K562 (cell line): Measurements from ENCODE around the gene PTGR3. TPM values are rescaled to one million over a fixed set of nuclear protein-coding genes. Genes with fewer than 3 reads are reported as not detected.

Source experiments
- ATAC-seq: fragments of 200-7000 bp; cut with Tn5 transposase; 3 replicates; pipeline ENCODE4 v1.9.1; 2020; ENCODE audit warnings: moderate library complexity
- BruUV-seq: library from RNA; stranded (reverse); fragments of 400-500 nt; replicated peaks from 2 replicates; lab custom pipeline; 2021; lab: Mats Ljungman, UMichigan
- CTCF ChIA-PET: fragments of 300-600 bp; formaldehyde crosslinking; extraction: SDS; loops from one replicate; lab custom pipeline; 2021; ENCODE audit warnings: low intra/inter-chr PET ratio; lab: Yijun Ruan, JAX
- POLR2A ChIA-PET: fragments of 300-600, 350-650 bp; sonication (Branson Sonifier 250); formaldehyde crosslinking; extraction: SDS; loops from one replicate; lab custom pipeline; 2021; ENCODE audit warnings: antibody characterized with exemption, inconsistent platforms; lab: Yijun Ruan, JAX
- DNase-seq, 4 experiments: peaks; one replicate each; pipeline versions ENCODE4 v3.0.0 to v3.0.0-alpha.2; 2011 to 2018; ENCODE audit warnings: low spot score in 3 of 4, mixed read lengths in 3 of 4; ENCODE audit errors: extremely low read depth in 1 of 4
- FAIRE-seq: peaks from 2 replicates; lab custom pipeline; 2011; peaks lifted over from hg19 to GRCh38; lab: Jason Lieb, UNC
- H2AFZ ChIP-seq: 2 replicates; pipeline ENCODE4 v1.6.0; 2011; ENCODE audit warnings: low read depth, low read length, control low read depth, inconsistent platforms
- H3K27ac ChIP-seq: fragments of 200-600 bp; 3 replicates; pipeline ENCODE4 v1.8.0; 2011; ENCODE audit warnings: low read depth, mild to moderate bottlenecking, control low read depth, inconsistent platforms, low read length, moderate library complexity, mixed read lengths; ENCODE audit errors: extremely low read depth
- H3K27me3 ChIP-seq, 2 experiments: fragments of 300-600 bp in 1 of 2; 2 replicates in 1 of 2; 3 replicates in 1 of 2; pipeline versions ENCODE4 v1.6.0 to v1.8.0; 2011; ENCODE audit warnings: inconsistent platforms in 2 of 2, low read length in 2 of 2, mild to moderate bottlenecking in 1 of 2, mixed read lengths in 1 of 2, moderate library complexity in 1 of 2; ENCODE audit not compliant: control insufficient read depth in 2 of 2, insufficient read depth in 2 of 2
- H3K36me3 ChIP-seq: fragments of 300-600 bp; 3 replicates; pipeline ENCODE4 v1.8.0; 2011; ENCODE audit warnings: mild to moderate bottlenecking, low read length, inconsistent platforms; ENCODE audit not compliant: control insufficient read depth, insufficient read depth
- H3K4me1 ChIP-seq, 2 experiments: fragments of 200-600 bp in 1 of 2; replicated peaks in 1 of 2; 2 replicates in 1 of 2; 3 replicates in 1 of 2; pipeline versions ENCODE4 v1.5.1 to v1.8.0; 2011; ENCODE audit warnings: inconsistent platforms in 2 of 2, low read length in 2 of 2, mild to moderate bottlenecking in 1 of 2, mixed read lengths in 1 of 2, moderate library complexity in 1 of 2; ENCODE audit not compliant: control insufficient read depth in 2 of 2, insufficient read depth in 2 of 2
- H3K4me2 ChIP-seq: 2 replicates; pipeline ENCODE4 v1.6.1; 2011; ENCODE audit warnings: low read length, control low read depth, inconsistent platforms, mixed read lengths; ENCODE audit not compliant: insufficient read depth
- H3K4me3 ChIP-seq: fragments of 200-600 bp; sonication (generic), shearing (Covaris generic); 2 replicates; pipeline ENCODE4 v1.5.1; 2016; ENCODE audit warnings: control low read depth, inconsistent platforms
- H3K79me2 ChIP-seq: fragments of 200-600 bp; 3 replicates; pipeline ENCODE4 v1.8.0; 2011; ENCODE audit warnings: low read length, inconsistent platforms; ENCODE audit not compliant: control insufficient read depth, insufficient read depth
- H3K9ac ChIP-seq, 2 experiments: 2 replicates each; pipeline versions ENCODE4 v1.6.0 to v1.6.1; 2011; ENCODE audit warnings: low read depth in 2 of 2, low read length in 2 of 2, control low read depth in 1 of 2, inconsistent platforms in 1 of 2, mild to moderate bottlenecking in 1 of 2, mixed read lengths in 1 of 2; ENCODE audit not compliant: insufficient read depth in 1 of 2
- H3K9me1 ChIP-seq: one replicate; pipeline ENCODE4 v1.6.0; 2011; ENCODE audit warnings: inconsistent platforms, mild to moderate bottlenecking, low read length, moderate library complexity; ENCODE audit not compliant: control insufficient read depth, insufficient read depth
- H3K9me3 ChIP-seq: replicated peaks from 2 replicates; pipeline ENCODE4 v1.5.1; 2011; ENCODE audit warnings: low read depth, low read length, inconsistent platforms; ENCODE audit not compliant: control insufficient read depth, insufficient read depth
- H4K20me1 ChIP-seq: replicated peaks from 2 replicates; pipeline ENCODE4 v1.6.1; 2011; ENCODE audit warnings: low read length, inconsistent platforms, mixed read lengths; ENCODE audit not compliant: control insufficient read depth, insufficient read depth
- BRCA1 ChIP-seq, 2 experiments: fragments of 450-650 bp in 1 of 2; sonication (generic) in 1 of 2; formaldehyde crosslinking in 1 of 2; IDR thresholded peaks; 2 replicates each; pipeline versions ENCODE4 v1.5.0 to v1.6.1; 2017 to 2020; ENCODE audit warnings: mild to moderate bottlenecking in 1 of 2, missing genetic modification reagents in 1 of 2
- BRF2 ChIP-seq: IDR thresholded peaks from 3 replicates; pipeline ENCODE4 v1.6.1; 2011; ENCODE audit warnings: borderline replicate concordance, mild to moderate bottlenecking; ENCODE audit not compliant: insufficient read length, insufficient read depth
- EGR1 ChIP-seq: fragments of 450-650 bp; conservative IDR thresholded peaks from 2 replicates; pipeline ENCODE4 v1.6.1; 2017; ENCODE audit warnings: mild to moderate bottlenecking
- NCOA4 ChIP-seq: fragments of 450-650 bp; IDR thresholded peaks from 2 replicates; pipeline ENCODE4 v1.6.1; 2018; ENCODE audit warnings: mild to moderate bottlenecking; ENCODE audit not compliant: partially characterized antibody
- SP2 ChIP-seq: IDR thresholded peaks from 2 replicates; pipeline ENCODE4 v1.6.1; 2011; ENCODE audit warnings: mild to moderate bottlenecking, low read depth, low read length, moderate library complexity; ENCODE audit not compliant: poor library complexity, severe bottlenecking; ENCODE audit errors: extremely low read depth
- TARDBP ChIP-seq: fragments of 450-650 bp; IDR thresholded peaks from 2 replicates; pipeline ENCODE4 v1.6.1; 2016
- WGBS: fragments of 100-300 bp; shearing (Covaris generic); methylation state at CpG from one replicate; pipeline ENCODE4 v1.1.6; 2016; ENCODE audit warnings: low coverage, mixed read lengths; ENCODE audit not compliant: insufficient coverage; ENCODE audit errors: missing lambda C conversion rate; 5-methylcytosine and 5-hydroxymethylcytosine counted together
- in situ Hi-C: fragments of 300-500 bp; cut with MboI; formaldehyde crosslinking; loops from 4 replicates; pipeline ENCODE4 v1.15.0; 2018; ENCODE audit warnings: inconsistent platforms, mixed read lengths
- intact Hi-C: fragments of 100-400 bp; cut with micrococcal nuclease; formaldehyde crosslinking; loops from 2 replicates; pipeline ENCODE4 v1.14.2; 2022
- polyA plus RNA-seq, 8 experiments: library from polyadenylated mRNA; depleted of rRNA in 4 of 8; stranded (reverse) in 5 of 8; unstranded in 3 of 8; fragments of >200 nt; fragmentation: Nextera tagmentation in 2 of 8; fragmentation: Illumina TruSeq in 1 of 8; extraction: Ambion mirVana in 2 of 8; extraction: Trizol in 1 of 8; gene quantifications; 2 replicates each; pipeline versions ENCODE4 v1.2.1 to v1.2.3, GENCODE V29; 2011 to 2014; ENCODE audit warnings: inconsistent platforms in 1 of 8, missing spikeins in 1 of 8
- total RNA-seq, 7 experiments: library from RNA; depleted of rRNA in 6 of 7; stranded (reverse); fragments of >200 nt in 6 of 7; fragmentation: Illumina TruSeq in 2 of 7; extraction: Trizol in 2 of 7; gene quantifications; 2 replicates each; pipeline versions ENCODE4 v1.2.1 to v1.2.3, GENCODE V29; 2011 to 2021; ENCODE audit warnings: low replicate concordance in 1 of 7
- TF ChIP-seq, protein P1 (sequence below): fragments of 450-650 bp; conservative IDR thresholded peaks from 2 replicates; pipeline ENCODE4 v1.6.1; 2016; ENCODE audit warnings: missing genetic modification characterization, low read depth, mild to moderate bottlenecking, control low read depth, missing compliant biosample characterization

Gene PTGR3
- total and polyA plus RNA-seq, 9 of the 15 experiments (the other 6 are each of a cell fraction or from before 2014, with no cell fraction given) = 4.1 to 32.3 (median 15.3) TPM

DNA sequence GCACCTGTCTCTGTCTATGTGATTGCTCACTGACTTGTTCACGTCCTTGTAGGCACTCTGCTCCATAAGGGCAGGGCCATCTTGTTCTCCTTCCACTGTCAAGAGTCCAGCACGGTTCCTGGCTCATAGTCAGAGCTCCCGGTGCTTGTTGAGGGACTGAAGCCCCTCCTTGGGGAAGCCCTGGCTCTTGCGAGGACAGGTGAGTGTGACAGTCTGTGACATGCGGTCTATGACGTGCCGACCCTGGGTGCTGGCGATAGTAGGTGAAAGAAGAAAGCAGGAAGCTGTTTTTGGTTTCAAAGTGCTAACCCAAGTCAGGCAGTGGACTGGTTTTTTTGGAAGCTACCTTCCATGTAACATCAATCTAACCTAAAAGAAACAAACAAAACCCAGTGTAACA, 20.5 kb upstream of the PTGR3 start:
- no peak for FAIRE-seq
- H3K27me3 ChIP-seq = no peaks in the 10 kb centered on the region
- in situ Hi-C loops (no loop called here), intact Hi-C loops (no loop called here)
- TF ChIP-seq SP2 = no peak
- H3K4me1 ChIP-seq = peaks cover 3 to 6% of the 10 kb centered on the region in 2 experiments; a peak in 3 of 5 replicates
- POLR2A ChIA-PET = no interaction called here
- DNase-seq = no peak
- H3K9me1 ChIP-seq = no peaks in the 10 kb centered on the region
- H3K9ac ChIP-seq = no peak overlapping the region
- H4K20me1 ChIP-seq = no peaks in the 10 kb centered on the region
- no peaks in the 10 kb centered on the region for H3K36me3 ChIP-seq
- H3K79me2 ChIP-seq = no peaks in the 10 kb centered on the region; the same call in 2 of the 3 replicates
- no TSS peak for BruUV-seq
- H2AFZ ChIP-seq = no peak overlapping the region
- H3K4me2 ChIP-seq = no peak overlapping the region
- no peak overlapping the region for H3K27ac ChIP-seq
- H3K4me3 ChIP-seq = no peak overlapping the region
- H3K9me3 ChIP-seq = no peaks in the 10 kb centered on the region
- ATAC-seq = no peak
- CTCF ChIA-PET = no interaction called here
- WGBS = 45% methylated on average over 4 of the region's 8 CpGs

- Histone ChIP-seq H3K4me2 (no peak overlapping the region), H3K36me3 (no peaks in the 10 kb centered on the region), H3K4me3 (no peak overlapping the region), H3K9me3 (no peaks in the 10 kb centered on the region), H2AFZ (no peak overlapping the region), H3K27me3 (no peaks in the 10 kb centered on the region), H3K9me1 (no peaks in the 10 kb centered on the region), H3K27ac (no peak overlapping the region), H3K4me1 (peaks cover 3 to 6% of the 10 kb centered on the region in 2 experiments; a peak in 3 of 5 replicates), H4K20me1 (no peaks in the 10 kb centered on the region), H3K79me2 (no peaks in the 10 kb centered on the region; the same call in 2 of the 3 replicates), H3K9ac (no peak overlapping the region; a peak in 1 of 4 replicates)
- no TSS peak for BruUV-seq
- 70% methylated on average over 6 of the region's 9 CpGs for WGBS
- ChIA-PET CTCF (no interaction called here), POLR2A (no interaction called here)
- intact Hi-C loops (no loop called here), in situ Hi-C loops (no loop called here)
- TF ChIP-seq TARDBP (no peak), EGR1 (no peak), BRCA1 (IDR thresholded peaks at IDR 0.05) (no peak), BRCA1 (CRISPR knock-in tag; IDR thresholded peaks at IDR 0.05) (no peak), NCOA4 (no peak), BRF2 (no peak)
- TF ChIP-seq, protein P1, sequence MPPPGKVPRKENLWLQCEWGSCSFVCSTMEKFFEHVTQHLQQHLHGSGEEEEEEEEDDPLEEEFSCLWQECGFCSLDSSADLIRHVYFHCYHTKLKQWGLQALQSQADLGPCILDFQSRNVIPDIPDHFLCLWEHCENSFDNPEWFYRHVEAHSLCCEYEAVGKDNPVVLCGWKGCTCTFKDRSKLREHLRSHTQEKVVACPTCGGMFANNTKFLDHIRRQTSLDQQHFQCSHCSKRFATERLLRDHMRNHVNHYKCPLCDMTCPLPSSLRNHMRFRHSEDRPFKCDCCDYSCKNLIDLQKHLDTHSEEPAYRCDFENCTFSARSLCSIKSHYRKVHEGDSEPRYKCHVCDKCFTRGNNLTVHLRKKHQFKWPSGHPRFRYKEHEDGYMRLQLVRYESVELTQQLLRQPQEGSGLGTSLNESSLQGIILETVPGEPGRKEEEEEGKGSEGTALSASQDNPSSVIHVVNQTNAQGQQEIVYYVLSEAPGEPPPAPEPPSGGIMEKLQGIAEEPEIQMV (tag) = no peak
- ATAC-seq (no peak), DNase-seq (no peak), FAIRE-seq (no peak)
These were observed 20.0 kb upstream of the PTGR3 start for GRCh38 chr18:75228967-75229366.
